H1 (cell line): ENCODE results near the gene INTS2. TPM values are rescaled to one million over a fixed set of nuclear protein-coding genes. Genes with fewer than 3 reads are reported as not detected.

ENCODE experiments used
- BCL11A ChIP-seq, 2 experiments: IDR thresholded peaks; one replicate each; pipeline ENCODE4 v1.6.1; 2011; ENCODE audit warnings: low read depth in 2 of 2, low read length in 2 of 2, mild to moderate bottlenecking in 2 of 2
- BRCA1 ChIP-seq: IDR thresholded peaks from 2 replicates; pipeline ENCODE4 v1.6.1; 2012; ENCODE audit warnings: low read depth, low read length, improper control_type of control experiment
- CEBPB ChIP-seq: IDR thresholded peaks from 2 replicates; pipeline ENCODE4 v1.6.1; 2012; ENCODE audit warnings: low read depth, low read length
- CREB1 ChIP-seq: IDR thresholded peaks from 2 replicates; pipeline ENCODE4 v1.6.1; 2012; ENCODE audit warnings: inconsistent platforms
- CTBP2 ChIP-seq: IDR thresholded peaks from 2 replicates; pipeline ENCODE4 v1.7.0; 2011; ENCODE audit warnings: borderline replicate concordance, mild to moderate bottlenecking, moderate library complexity, mixed read lengths, low read length; ENCODE audit not compliant: insufficient read depth, insufficient read length
- KDM4A ChIP-seq: IDR thresholded peaks from one replicate; pipeline ENCODE4 v1.7.1; 2012; ENCODE audit warnings: low read depth, mild to moderate bottlenecking, moderate library complexity, low read length, inconsistent platforms; ENCODE audit not compliant: severe bottlenecking
- MAFK ChIP-seq: IDR thresholded peaks from 2 replicates; pipeline ENCODE4 v1.6.1; 2012; ENCODE audit warnings: low read depth, mild to moderate bottlenecking, improper control_type of control experiment, low read length
- SUZ12 ChIP-seq: fragments of 200-600 bp; sonication (generic); IDR thresholded peaks from 2 replicates; pipeline ENCODE4 v1.6.1; 2012; ENCODE audit warnings: mild to moderate bottlenecking, inconsistent platforms, low read length, moderate library complexity, mixed read lengths
- polyA plus RNA-seq, 7 experiments: library from polyadenylated mRNA; depleted of rRNA in 3 of 7; stranded (reverse) in 5 of 7; unstranded in 2 of 7; fragments of >200 nt in 5 of 7; fragments of 200-250 nt in 2 of 7; gene quantifications; 1 replicate in 5 of 7; 2 replicates in 1 of 7; 4 replicates in 1 of 7; pipeline versions ENCODE4 v1.2.1 to v1.2.3, GENCODE V29; 2011 to 2013; ENCODE audit warnings: missing spikeins in 2 of 7, mixed read lengths in 2 of 7
- total RNA-seq: library from RNA; stranded (reverse); fragmentation: NEBNext Ultra II Directional; extraction: Animal tissue kit (Norgen Biotek cat#: 25700); gene quantifications from 2 replicates; pipeline ENCODE4 v1.2.1, GENCODE V29; 2021
- TF ChIP-seq, protein P1 (sequence below): IDR thresholded peaks from 2 replicates; pipeline ENCODE4 v1.6.1; 2011; ENCODE audit warnings: low read length, improper control_type of control experiment

Gene INTS2
- total and polyA plus RNA-seq, 2 of the 8 experiments (the other 6 are each of a cell fraction or from before 2014, with no cell fraction given), result 9.4 to 21.8 TPM

DNA sequence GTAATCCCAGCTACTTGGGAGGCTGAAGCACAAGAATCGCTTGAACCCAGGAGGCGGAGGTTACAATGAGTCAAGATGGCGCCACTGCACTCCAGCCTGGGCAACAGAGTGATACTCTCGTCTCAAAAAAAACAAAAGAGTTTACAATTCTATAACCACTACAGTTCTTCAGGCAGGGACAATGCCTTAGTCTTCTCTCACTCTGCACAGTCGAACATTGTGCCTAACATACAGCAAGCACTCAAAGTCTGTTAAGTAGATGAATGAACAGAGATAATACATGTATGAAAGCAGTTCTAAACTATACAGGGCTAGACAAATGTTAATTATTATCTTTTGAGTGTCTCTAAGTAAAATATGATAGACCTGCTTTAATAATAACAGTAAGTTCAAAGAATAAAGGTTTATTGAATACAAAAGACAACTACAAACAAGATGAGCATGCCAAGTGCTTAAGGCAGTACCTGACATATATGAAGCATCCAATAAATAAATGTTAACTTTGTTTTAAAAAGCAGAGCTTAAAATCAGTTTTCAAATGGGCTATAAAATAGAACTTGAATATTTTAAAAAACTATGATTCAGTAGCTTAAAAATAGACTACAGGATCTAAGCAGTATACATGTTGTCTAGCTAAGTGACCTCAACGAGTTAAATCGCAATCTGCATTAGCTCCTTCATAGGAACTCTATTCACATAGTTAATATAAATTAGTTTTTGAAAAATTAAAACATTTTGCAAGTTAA lies 19.3 kb downstream of the INTS2 start (continued):
- TF ChIP-seq SUZ12, result no peak
- TF ChIP-seq KDM4A, result no peak
- TF ChIP-seq, protein P1, sequence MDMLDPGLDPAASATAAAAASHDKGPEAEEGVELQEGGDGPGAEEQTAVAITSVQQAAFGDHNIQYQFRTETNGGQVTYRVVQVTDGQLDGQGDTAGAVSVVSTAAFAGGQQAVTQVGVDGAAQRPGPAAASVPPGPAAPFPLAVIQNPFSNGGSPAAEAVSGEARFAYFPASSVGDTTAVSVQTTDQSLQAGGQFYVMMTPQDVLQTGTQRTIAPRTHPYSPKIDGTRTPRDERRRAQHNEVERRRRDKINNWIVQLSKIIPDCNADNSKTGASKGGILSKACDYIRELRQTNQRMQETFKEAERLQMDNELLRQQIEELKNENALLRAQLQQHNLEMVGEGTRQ, result no peak
- TF ChIP-seq BRCA1, result no peak
- TF ChIP-seq CTBP2, result no peak
- TF ChIP-seq CREB1, result no peak
- no peak for TF ChIP-seq MAFK
- no peak for TF ChIP-seq CEBPB
- no peak for TF ChIP-seq BCL11A (IDR thresholded peaks at IDR 0.05; ENCODE audit: low read depth in 2 of 2, low read length in 2 of 2)
